ENCODE data around the gene PSEN2.

PSEN2 gene

DNA sequence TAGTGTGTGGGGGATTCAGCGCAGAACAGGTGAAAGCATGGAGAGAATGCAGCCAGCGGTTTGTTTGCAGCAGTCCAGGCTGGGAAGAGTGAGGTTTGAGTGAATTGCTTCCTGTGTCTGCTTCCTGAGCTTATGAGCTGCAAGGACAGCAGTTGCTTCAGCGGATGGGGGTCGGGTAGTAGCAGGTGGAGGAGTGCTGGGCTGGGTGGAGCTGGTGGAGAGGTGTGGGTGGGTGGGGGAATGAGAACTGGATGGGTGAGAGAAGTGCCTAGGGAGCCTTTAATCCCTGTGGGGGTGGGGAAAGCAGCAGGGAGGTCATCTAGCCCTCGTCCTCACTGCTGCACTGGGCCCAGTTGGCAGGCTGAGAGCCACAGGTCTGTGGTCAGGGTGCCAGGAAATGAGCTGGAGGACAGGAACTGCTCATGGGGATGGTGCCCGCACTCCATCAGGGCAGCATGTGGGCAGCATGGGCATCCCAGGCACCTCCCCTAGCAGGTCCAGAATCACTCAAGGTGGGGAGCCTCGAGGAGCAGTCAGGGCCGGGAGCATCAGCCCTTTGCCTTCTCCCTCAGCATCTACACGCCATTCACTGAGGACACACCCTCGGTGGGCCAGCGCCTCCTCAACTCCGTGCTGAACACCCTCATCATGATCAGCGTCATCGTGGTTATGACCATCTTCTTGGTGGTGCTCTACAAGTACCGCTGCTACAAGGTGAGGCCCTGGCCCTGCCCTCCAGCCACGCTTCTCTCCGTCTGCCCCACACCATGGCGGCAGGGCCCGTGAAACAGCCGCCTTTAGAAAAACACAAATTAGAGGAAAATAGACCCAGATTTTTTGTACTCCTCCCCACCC is 14.8 kb downstream of the PSEN2 start:
- H3K36me3 ChIP-seq (ENCODE audit: control insufficient read depth, insufficient read depth, low read length) = peaks cover 21% of the 10 kb centered on the region
- DNase-seq (ENCODE audit: low read depth, low spot score) = no peak

DNA sequence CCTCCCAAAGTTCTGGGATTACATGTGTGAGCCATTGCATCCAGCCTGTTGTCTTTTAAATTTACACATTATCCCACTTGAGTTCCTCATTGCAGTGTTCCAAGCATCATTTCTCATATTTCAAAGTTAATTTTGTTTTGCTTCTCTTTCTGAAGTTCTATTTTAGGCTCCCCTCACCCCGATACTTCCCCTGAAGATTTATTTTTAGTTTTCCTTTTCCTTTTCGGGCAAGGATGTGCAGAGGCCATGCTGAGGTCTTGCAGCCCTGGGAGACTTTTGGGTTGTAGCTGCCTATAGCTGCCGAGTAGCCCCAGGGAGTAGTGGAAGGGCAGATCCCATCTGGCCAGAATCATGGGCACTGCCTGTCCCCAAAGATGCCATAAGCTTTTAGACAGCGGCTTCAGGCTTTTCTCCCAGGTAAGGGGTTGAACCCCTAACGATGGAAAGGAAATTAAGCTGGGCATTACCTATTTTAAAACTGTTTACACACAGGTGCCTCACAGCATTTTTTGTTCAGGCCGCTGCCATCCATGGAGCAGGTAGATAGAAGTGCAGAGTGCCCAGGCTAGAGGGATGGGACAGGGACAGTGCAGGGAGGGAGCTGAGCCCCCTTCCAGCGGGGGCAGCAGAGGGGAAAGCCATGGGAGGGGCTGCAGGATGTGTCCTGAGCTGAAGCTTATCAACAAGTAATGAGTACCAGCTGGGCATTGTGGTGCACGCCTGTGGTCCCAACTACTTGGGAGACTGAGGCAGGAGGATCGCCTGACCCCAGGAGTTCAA is 15.9 kb downstream of the PSEN2 start:
- Histone ChIP-seq H3K27me3 (ENCODE audit: control insufficient read depth, insufficient read depth, low read length) (no peaks in the 10 kb centered on the region), H3K27ac (ENCODE audit: low read length) (no peak overlapping the region), H3K4me1 (ENCODE audit: control insufficient read depth, insufficient read depth, low read length) (no peaks in the 10 kb centered on the region), H3K36me3 (ENCODE audit: control insufficient read depth, insufficient read depth, low read length) (peaks cover 24% of the 10 kb centered on the region), H3K9me3 (ENCODE audit: control insufficient read depth, insufficient read depth, low read length) (no peaks in the 10 kb centered on the region), H3K4me3 (ENCODE audit: low read length) (no peak overlapping the region)
- no peak for DNase-seq (ENCODE audit: low read depth, low spot score)
- no CpG with 5 or more reads among the region's 9 CpGs for WGBS (ENCODE audit: insufficient coverage, insufficient read length)

More for the DNA sequence above, 14.8 kb downstream of the PSEN2 start:
- H3K4me1 ChIP-seq (ENCODE audit: control insufficient read depth, insufficient read depth, low read length) = no peaks in the 10 kb centered on the region
- WGBS (ENCODE audit: insufficient coverage, insufficient read length) = no CpG with 5 or more reads among the region's 20 CpGs
- H3K27me3 ChIP-seq (ENCODE audit: control insufficient read depth, insufficient read depth, low read length) = no peaks in the 10 kb centered on the region
- no peak overlapping the region for H3K27ac ChIP-seq (ENCODE audit: low read length)
- no peaks in the 10 kb centered on the region for H3K9me3 ChIP-seq (ENCODE audit: control insufficient read depth, insufficient read depth, low read length)
- no peak overlapping the region for H3K4me3 ChIP-seq (ENCODE audit: low read length)

GRCh38 chr1:226887006-226887405 is 16.6 kb downstream of the PSEN2 start:
- H3K4me1 ChIP-seq (ENCODE audit: control insufficient read depth, insufficient read depth, low read length) = no peaks in the 10 kb centered on the region
- H3K9me3 ChIP-seq (ENCODE audit: control insufficient read depth, insufficient read depth, low read length) = no peaks in the 10 kb centered on the region
- H3K27me3 ChIP-seq (ENCODE audit: control insufficient read depth, insufficient read depth, low read length) = no peaks in the 10 kb centered on the region
- peaks cover 25% of the 10 kb centered on the region for H3K36me3 ChIP-seq (ENCODE audit: control insufficient read depth, insufficient read depth, low read length)
- no peak for DNase-seq (ENCODE audit: low read depth, low spot score)
- no peak overlapping the region for H3K27ac ChIP-seq (ENCODE audit: low read length)
- H3K4me3 ChIP-seq (ENCODE audit: low read length) = no peak overlapping the region
- no CpG with 5 or more reads among the region's 6 CpGs for WGBS (ENCODE audit: insufficient coverage, insufficient read length)

GRCh38 chr1:226888021-226888420 is 17.6 kb downstream of the PSEN2 start:
- Histone ChIP-seq H3K4me1 (ENCODE audit: control insufficient read depth, insufficient read depth, low read length) (no peaks in the 10 kb centered on the region), H3K4me3 (ENCODE audit: low read length) (no peak overlapping the region), H3K27me3 (ENCODE audit: control insufficient read depth, insufficient read depth, low read length) (no peaks in the 10 kb centered on the region), H3K9me3 (ENCODE audit: control insufficient read depth, insufficient read depth, low read length) (no peaks in the 10 kb centered on the region), H3K27ac (ENCODE audit: low read length) (no peak overlapping the region), H3K36me3 (ENCODE audit: control insufficient read depth, insufficient read depth, low read length) (peaks cover 28% of the 10 kb centered on the region)
- no CpG with 5 or more reads among the region's 8 CpGs for WGBS (ENCODE audit: insufficient coverage, insufficient read length)
- DNase-seq (ENCODE audit: low read depth, low spot score) = no peak

GRCh38 chr1:226888816-226889215 is 18.4 kb downstream of the PSEN2 start:
- H3K9me3 ChIP-seq (ENCODE audit: control insufficient read depth, insufficient read depth, low read length) = no peaks in the 10 kb centered on the region
- H3K4me1 ChIP-seq (ENCODE audit: control insufficient read depth, insufficient read depth, low read length) = no peaks in the 10 kb centered on the region
- DNase-seq (ENCODE audit: low read depth, low spot score) = no peak
- H3K4me3 ChIP-seq (ENCODE audit: low read length) = no peak overlapping the region
- H3K36me3 ChIP-seq (ENCODE audit: control insufficient read depth, insufficient read depth, low read length) = peaks cover 28% of the 10 kb centered on the region
- H3K27ac ChIP-seq (ENCODE audit: low read length) = no peak overlapping the region
- H3K27me3 ChIP-seq (ENCODE audit: control insufficient read depth, insufficient read depth, low read length) = no peaks in the 10 kb centered on the region
- no CpG with 5 or more reads among the region's 8 CpGs for WGBS (ENCODE audit: insufficient coverage, insufficient read length)

GRCh38 chr1:226889616-226890330 is 19.4 kb downstream of the PSEN2 start:
- Histone ChIP-seq H3K36me3 (ENCODE audit: control insufficient read depth, insufficient read depth, low read length) (peaks cover 28% of the 10 kb centered on the region), H3K4me1 (ENCODE audit: control insufficient read depth, insufficient read depth, low read length) (no peaks in the 10 kb centered on the region), H3K4me3 (ENCODE audit: low read length) (no peak overlapping the region), H3K9me3 (ENCODE audit: control insufficient read depth, insufficient read depth, low read length) (no peaks in the 10 kb centered on the region), H3K27me3 (ENCODE audit: control insufficient read depth, insufficient read depth, low read length) (no peaks in the 10 kb centered on the region), H3K27ac (ENCODE audit: low read length) (no peak overlapping the region)
- no peak for DNase-seq (ENCODE audit: low read depth, low spot score)
- no CpG with 5 or more reads among the region's 12 CpGs for WGBS (ENCODE audit: insufficient coverage, insufficient read length)

- no CpG with 5 or more reads among the region's 22 CpGs for WGBS (ENCODE audit: insufficient coverage, insufficient read length)
- H3K27me3 ChIP-seq (ENCODE audit: control insufficient read depth, insufficient read depth, low read length) = no peaks in the 10 kb centered on the region
- H3K9me3 ChIP-seq (ENCODE audit: control insufficient read depth, insufficient read depth, low read length) = no peaks in the 10 kb centered on the region
- no peak overlapping the region for H3K27ac ChIP-seq (ENCODE audit: low read length)
- no peak for DNase-seq (ENCODE audit: low read depth, low spot score)
- no peaks in the 10 kb centered on the region for H3K4me1 ChIP-seq (ENCODE audit: control insufficient read depth, insufficient read depth, low read length)
- H3K36me3 ChIP-seq (ENCODE audit: control insufficient read depth, insufficient read depth, low read length) = peaks cover 28% of the 10 kb centered on the region
- H3K4me3 ChIP-seq (ENCODE audit: low read length) = no peak overlapping the region
Measured at GRCh38 chr1:226890331-226891108, 20.1 kb downstream of the PSEN2 start.

DNA sequence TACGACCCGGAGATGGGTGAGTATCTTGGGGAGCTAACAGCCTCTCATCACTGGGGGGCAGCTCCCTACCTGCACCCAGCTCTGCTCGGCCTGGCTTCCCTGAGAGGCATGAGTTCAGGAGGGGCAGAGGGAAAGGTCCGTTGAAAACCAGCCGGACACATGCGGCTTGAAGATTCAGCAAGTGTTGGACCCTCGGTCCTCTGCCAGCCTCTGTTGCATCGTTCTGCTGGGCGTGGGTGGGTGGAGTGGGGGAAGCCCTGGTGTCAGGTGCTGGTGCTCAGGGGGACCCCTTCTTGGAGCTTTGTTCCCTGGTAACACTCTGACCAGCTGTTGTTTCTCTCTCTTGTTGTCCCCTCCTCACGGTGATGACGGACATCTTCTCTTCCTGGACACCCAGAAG is 20.9 kb downstream of the PSEN2 start:
- WGBS (ENCODE audit: insufficient coverage, insufficient read length) = no CpG with 5 or more reads among the region's 11 CpGs
- Histone ChIP-seq H3K4me1 (ENCODE audit: control insufficient read depth, insufficient read depth, low read length) (no peaks in the 10 kb centered on the region), H3K36me3 (ENCODE audit: control insufficient read depth, insufficient read depth, low read length) (peaks cover 32% of the 10 kb centered on the region), H3K27ac (ENCODE audit: low read length) (no peak overlapping the region), H3K27me3 (ENCODE audit: control insufficient read depth, insufficient read depth, low read length) (no peaks in the 10 kb centered on the region), H3K4me3 (ENCODE audit: low read length) (no peak overlapping the region), H3K9me3 (ENCODE audit: control insufficient read depth, insufficient read depth, low read length) (no peaks in the 10 kb centered on the region)
- DNase-seq (ENCODE audit: low read depth, low spot score) = no peak

DNA sequence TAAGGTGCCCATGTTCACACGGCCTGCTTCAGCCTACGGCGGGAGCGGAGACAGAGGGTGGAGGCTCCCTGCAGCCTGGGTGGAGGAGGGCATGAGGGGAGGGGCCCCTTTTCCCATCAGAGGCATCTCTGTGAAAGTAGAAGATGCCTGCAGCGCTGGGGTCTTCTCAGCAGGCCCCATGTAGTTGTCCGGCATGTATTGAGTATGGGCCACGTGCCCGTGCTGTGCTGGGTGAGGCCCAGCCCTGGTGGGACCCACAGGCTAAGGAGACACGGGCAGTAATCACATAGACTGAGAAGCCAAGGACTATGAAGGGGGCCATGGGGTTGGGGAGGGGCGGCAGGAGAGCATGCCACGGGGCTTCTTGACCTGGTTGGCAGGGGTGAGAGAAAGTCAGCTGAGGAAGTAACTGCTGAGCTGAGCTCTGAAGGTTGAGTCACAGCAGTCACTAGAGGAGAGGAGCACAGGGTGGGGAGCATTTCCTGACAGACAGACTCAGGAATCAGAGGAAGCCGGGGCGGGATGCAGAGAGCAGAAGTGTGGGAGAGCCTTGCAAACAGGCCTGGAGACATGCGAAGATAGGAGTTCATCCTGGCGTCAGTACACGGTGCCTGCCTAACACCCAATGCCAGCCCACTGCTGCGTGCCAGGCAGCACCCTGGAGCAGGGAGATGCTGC is 21.6 kb downstream of the PSEN2 start:
- Histone ChIP-seq H3K4me3 (ENCODE audit: low read length) (no peak overlapping the region), H3K27me3 (ENCODE audit: control insufficient read depth, insufficient read depth, low read length) (no peaks in the 10 kb centered on the region), H3K36me3 (ENCODE audit: control insufficient read depth, insufficient read depth, low read length) (peaks cover 30% of the 10 kb centered on the region), H3K9me3 (ENCODE audit: control insufficient read depth, insufficient read depth, low read length) (no peaks in the 10 kb centered on the region), H3K4me1 (ENCODE audit: control insufficient read depth, insufficient read depth, low read length) (no peaks in the 10 kb centered on the region), H3K27ac (ENCODE audit: low read length) (no peak overlapping the region)
- WGBS (ENCODE audit: insufficient coverage, insufficient read length) = no CpG with 5 or more reads among the region's 17 CpGs
- no peak for DNase-seq (ENCODE audit: low read depth, low spot score)

Data from iPS DF 6.9 (cell line).